HEK293 (cell line): ENCODE results near the gene TSHZ3.

ENCODE experiments used
- BCL11A ChIP-seq: fragments of 450-650 bp; formaldehyde crosslinking; IDR thresholded peaks from 2 replicates; pipeline ENCODE4 v1.5.1; 2016; ENCODE audit warnings: low read depth, missing biosample characterization, missing genetic modification characterization
- TF ChIP-seq, protein P1 (sequence below): fragments of 450-650 bp; formaldehyde crosslinking; IDR thresholded peaks from 2 replicates; pipeline ENCODE4 v1.5.1; 2016; ENCODE audit warnings: missing biosample characterization, missing genetic modification characterization

DNA sequence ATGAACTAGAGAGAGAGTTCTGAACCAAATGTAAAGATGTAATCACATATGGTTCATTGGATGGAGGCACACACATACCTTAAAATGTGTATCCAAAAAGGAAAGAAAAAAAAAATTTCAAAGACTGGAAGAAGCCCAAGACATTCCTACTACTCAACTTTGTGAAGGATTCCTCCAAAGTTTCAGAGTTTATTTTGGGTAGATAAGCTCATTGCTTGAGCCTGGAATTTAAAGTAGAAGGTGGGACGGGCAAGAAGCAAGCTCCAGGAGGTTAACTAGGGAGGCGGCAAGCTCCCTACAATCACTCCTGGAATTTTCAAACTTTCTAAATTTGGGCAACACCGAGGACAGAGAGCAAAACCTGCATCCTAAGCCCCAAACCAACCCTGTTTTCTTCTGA is 1.9 kb downstream of the TSHZ3 start:
- TF ChIP-seq BCL11A (tag by site-specific recombination): no peak
- TF ChIP-seq, protein P1, sequence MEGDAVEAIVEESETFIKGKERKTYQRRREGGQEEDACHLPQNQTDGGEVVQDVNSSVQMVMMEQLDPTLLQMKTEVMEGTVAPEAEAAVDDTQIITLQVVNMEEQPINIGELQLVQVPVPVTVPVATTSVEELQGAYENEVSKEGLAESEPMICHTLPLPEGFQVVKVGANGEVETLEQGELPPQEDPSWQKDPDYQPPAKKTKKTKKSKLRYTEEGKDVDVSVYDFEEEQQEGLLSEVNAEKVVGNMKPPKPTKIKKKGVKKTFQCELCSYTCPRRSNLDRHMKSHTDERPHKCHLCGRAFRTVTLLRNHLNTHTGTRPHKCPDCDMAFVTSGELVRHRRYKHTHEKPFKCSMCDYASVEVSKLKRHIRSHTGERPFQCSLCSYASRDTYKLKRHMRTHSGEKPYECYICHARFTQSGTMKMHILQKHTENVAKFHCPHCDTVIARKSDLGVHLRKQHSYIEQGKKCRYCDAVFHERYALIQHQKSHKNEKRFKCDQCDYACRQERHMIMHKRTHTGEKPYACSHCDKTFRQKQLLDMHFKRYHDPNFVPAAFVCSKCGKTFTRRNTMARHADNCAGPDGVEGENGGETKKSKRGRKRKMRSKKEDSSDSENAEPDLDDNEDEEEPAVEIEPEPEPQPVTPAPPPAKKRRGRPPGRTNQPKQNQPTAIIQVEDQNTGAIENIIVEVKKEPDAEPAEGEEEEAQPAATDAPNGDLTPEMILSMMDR (tag by site-specific recombination): no peak
